Erythroblast (primary cell): ENCODE results near the gene DPH2.

Source experiments
- GATA1 ChIP-seq: IDR thresholded peaks from 2 replicates; pipeline ENCODE4 v1.6.1; 2011; ENCODE audit warnings: low read depth, mild to moderate bottlenecking, control low read depth, low read length, moderate library complexity
- POLR2A ChIP-seq: IDR thresholded peaks from 2 replicates; pipeline ENCODE4 v1.6.1; 2011; ENCODE audit warnings: mild to moderate bottlenecking, low read length

- TF ChIP-seq POLR2A: no peak
- TF ChIP-seq GATA1: no peak
Observed at GRCh38 chr1:43986712-43987111, 16.9 kb downstream of the DPH2 start.
